ENCODE data around the gene UBR3.
"Not testable (repeated sequence)": the region's sequence is repeated elsewhere in the genome, so short reads cannot be mapped to it uniquely, and the experiment has no call there.

Gene UBR3

GRCh38 chr2:169822785-169823392 lies 4.4 kb upstream of the UBR3 start:
- no peak for DNase-seq

GRCh38 chr2:169823996-169824372 lies 3.3 kb upstream of the UBR3 start:
- DNase-seq = no peak

GRCh38 chr2:169824373-169825333 lies 2.6 kb upstream of the UBR3 start, which contains the start of gene METTL5:
TSS of gene METTL5 (minus strand) at chr2:169824905. CDS start at chr2:169824597, 308 bp downstream.
- peak; percentile 78 for DNase-seq

GRCh38 chr2:169828141-169828811 lies 1.0 kb downstream of the UBR3 start:
- DNase-seq = peak; percentile 32

DNA sequence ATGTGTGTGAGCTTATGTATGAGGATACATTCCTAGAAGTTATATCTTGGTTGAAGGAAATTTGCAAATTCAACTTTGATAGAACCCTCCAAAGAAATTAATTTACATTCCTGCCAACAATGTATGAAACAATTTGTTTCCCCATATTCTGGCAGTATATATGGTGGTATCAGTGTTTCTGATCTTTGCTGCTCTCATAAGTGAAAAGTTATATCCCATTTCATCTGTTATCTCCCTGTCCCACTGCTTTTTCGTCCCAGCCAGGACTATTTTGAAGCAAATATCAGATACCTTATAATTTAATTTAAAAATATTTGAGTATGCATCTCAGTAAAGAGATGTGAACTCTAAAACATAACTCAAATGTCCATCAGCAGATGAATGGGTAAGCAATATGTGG lies 7.1 kb downstream of the UBR3 start:
- no peak for DNase-seq

- no peak for DNase-seq
Measured at GRCh38 chr2:169838743-169839489, 11.7 kb downstream of the UBR3 start.

DNA sequence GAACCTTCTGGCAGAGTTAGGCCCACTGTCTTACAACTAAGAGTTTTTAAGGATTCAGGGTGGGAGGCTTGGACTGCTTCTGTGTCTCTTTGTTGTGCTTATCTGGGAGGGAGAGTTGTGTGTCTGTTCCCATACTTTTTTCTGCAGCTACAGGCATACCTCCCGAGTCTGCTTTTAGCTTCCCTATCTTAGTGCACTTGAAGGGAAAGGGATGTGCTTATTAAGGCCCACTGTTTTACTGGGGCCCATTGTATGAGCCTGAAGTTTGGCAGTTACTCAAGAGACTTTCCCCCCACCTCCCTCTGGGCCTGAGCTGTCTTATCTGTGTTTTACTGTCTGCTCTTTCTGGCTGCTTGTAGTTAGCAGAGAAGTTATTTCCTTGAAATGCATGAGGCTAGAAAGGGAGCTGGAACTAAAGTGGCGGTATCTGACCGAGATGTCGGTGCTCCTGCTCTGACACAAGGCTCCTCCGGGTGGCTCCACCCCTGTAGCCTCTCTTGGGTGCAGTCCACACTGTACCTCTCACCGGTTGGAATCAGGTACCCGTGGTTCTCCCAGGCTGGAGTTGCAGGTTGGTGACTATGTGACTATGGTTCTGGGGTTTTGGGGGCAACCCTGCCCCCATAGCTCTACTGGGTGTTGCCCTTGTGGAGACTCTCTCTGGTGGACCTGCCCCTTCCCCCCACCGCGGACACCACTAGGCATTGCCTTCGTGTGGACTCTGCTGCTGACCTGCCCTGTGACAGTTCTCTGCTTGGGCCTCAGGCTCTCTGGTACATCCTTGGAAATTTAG lies 12.9 kb downstream of the UBR3 start:
- no peak for DNase-seq

GRCh38 chr2:169840747-169841142 lies 13.5 kb downstream of the UBR3 start:
- DNase-seq = no peak

DNA sequence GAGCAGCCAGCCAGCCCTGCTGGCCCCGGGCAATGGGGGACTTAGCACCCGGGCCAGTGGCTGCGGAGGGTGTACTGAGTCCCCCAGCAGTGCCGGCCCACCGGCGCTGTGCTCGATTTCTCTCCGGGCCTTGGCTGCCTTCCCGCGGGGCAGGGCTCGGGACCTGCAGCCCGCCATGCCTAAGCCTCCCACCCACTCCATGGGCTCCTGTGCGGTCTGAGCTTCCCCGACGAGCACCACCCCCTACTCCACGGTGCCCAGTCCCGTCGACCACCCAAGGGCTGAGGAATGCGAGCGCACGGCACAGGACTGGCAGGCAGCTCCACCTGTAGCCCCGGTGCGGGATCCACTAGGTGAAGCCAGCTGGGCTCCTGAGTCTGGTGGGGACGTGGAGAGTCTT lies 14.4 kb downstream of the UBR3 start:
- not testable (repeated sequence) for DNase-seq

DNA sequence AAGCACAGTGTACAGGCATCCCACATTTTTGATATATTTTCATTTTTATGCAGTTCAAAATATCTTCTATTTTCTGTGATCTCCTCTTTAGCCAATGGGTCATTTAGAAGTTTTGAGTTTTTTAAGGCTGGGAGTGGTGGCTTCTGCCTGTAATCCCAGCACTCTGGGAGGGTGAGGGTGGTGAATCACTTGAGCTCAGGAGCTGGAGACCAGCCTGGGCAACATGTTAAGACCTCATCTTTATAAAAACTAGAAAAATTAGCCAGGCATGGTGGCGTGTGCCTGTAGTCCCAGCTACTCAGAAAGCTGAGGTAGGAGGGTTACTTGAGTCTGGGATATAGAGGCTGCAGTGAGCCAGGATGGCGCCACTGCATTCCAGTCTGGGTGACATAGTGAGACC lies 17.8 kb downstream of the UBR3 start:
- no peak for DNase-seq

DNA sequence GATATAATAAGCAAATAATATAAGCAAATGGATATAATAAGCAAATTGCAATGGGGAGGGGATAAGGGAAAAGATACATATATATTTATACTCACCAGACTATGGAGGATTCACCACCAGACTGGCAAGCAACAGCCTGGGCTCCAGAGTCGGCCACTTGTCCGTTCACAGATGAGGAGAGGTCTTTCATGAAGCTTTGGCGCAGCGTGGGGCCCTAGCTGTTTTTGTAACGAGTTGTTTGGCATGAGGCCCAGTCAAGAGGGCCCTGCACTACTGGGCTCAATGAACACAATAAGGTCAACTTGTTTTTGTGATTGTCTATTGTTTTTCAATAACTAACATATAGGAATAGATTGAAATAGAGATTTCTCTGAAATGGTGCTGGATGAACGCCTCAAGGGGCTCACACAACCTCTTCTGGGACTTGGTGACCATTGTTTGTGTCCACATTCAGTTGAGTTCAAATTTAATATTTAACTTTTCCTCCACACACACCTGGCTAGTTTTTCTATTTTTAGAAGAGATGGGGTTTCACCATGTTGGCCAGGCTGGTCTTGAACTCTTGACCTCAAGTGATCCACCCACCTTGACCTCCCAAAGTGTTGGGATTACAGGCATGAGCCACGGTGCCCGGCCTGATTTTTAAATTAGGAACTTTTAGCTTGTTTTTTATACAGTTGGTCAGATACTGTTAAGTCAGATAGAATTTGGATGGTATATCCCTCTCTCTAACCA lies 21.9 kb downstream of the UBR3 start:
- DNase-seq = not testable (repeated sequence)

GRCh38 chr2:169849710-169850109 lies 22.5 kb downstream of the UBR3 start:
- no peak for DNase-seq

DNA sequence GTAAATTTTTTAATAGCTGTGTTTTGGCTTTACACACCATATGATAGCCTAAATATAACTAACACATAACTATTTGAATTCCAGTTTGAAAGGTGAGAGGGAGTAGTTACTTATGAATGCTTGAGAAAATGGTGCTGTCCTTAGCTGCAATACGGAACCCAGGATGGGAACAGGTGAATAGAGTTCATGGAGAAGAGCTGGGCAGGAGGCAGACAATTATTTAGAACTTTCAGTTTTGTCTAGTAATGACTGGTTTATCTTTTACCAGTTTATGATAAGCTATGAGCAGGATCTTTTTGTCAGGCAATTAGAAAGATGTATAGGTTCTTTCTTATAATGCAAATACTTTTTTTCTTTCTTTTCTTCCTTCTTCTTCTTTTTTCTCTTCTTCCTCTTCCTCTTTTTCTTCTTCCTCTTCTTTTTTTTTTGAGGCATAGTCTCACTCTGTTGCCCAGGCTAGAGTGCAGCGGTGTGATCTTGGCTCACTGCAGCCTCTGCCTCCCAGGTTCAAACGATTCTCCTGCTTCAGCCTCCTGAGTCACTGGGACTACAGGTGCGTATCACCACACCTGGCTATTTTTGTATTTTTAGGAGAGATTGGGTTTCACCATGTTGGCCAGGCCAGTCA lies 25.9 kb downstream of the UBR3 start:
- DNase-seq = no peak

- DNase-seq = not testable (repeated sequence)
Measured at GRCh38 chr2:169855281-169856258, 28.3 kb downstream of the UBR3 start.

DNA sequence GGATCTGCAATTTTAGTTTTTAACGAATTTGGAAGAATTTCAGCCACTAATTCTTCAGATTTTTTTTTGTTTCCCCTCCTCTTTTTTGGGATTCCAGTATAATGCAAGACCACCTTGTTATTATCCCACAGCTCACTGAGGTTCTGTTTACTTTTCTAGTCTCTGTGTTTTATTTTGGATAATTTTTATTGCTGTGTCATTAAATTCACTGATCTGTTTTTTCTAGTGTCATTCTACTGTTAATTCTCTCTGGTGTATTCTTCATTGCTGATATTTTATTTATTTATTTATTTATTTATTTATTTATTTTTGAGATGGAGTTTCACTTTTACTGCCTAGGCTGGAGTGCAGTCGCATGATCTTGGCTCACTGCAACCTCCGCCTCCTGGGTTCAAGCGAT lies 32.2 kb downstream of the UBR3 start:
- no peak for DNase-seq

DNA sequence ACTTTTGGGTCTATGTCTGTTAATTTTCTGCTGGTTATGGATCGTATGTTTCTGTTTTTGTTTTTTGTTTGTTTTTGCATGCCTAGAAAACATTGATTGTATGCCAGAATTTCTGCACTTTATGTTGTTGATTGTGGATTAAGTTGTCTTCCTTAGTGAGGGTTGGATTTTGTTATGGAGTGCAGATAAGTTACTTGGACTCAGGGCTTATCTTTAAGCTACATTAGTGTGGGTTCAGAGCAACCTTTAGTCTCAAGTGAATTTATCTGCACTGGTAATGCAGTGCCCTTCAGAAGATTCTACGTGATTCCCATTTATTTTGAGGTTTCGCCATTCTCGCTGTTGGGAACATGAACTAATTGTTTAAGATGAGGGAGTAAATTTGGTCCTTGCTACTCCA lies 32.9 kb downstream of the UBR3 start:
- DNase-seq = no peak

GRCh38 chr2:169862816-169863215 lies 35.6 kb downstream of the UBR3 start:
- no peak for DNase-seq

- DNase-seq = no peak
Measured at GRCh38 chr2:169865492-169865891, 38.2 kb downstream of the UBR3 start.

DNA sequence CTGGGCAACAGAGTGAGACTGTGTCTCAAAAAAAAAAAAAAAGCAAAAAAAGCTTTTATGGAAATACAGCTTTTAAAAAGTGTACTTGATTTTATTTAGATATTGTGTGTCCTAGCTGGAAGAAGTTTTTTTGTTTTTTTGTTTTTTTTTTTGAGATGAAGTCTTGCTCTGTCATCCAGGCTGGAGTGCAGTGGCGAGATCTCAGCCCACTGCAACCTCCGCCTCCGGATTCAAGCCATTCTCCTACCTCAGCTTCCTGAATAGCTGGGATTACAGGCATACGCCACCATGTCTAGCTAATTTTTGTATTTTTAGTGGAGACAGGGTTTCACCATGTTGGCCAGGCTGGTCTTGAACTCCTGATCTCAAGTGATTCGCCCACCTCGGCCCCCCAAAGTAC lies 39.0 kb downstream of the UBR3 start:
- not testable (repeated sequence) for DNase-seq

- DNase-seq = no peak
Measured at GRCh38 chr2:169867579-169867978, 40.3 kb downstream of the UBR3 start.
